ENCODE data around the gene PAK5.

PAK5 gene

GRCh38 chr20:9514461-9515213 is 324.2 kb downstream of the PAK5 start, which contains the start of gene LAMP5:
Gene LAMP5, plus strand, starts transcription at chr20:9514590. Its CDS starts 263 bp downstream, at chr20:9514853.
- DNase-seq (ENCODE audit: low read depth in 1 of 2, low spot score in 1 of 2) = peak; percentile 48 to 51
- in situ Hi-C loops (cut with HindIII; ENCODE audit: low pct_unique_long_range_greater_than_20kb, low sequenced_read_pairs) = no loop called here
- TF ChIP-seq JUND (IDR thresholded peaks at IDR 0.05; ENCODE audit: low read depth) = no peak

DNA sequence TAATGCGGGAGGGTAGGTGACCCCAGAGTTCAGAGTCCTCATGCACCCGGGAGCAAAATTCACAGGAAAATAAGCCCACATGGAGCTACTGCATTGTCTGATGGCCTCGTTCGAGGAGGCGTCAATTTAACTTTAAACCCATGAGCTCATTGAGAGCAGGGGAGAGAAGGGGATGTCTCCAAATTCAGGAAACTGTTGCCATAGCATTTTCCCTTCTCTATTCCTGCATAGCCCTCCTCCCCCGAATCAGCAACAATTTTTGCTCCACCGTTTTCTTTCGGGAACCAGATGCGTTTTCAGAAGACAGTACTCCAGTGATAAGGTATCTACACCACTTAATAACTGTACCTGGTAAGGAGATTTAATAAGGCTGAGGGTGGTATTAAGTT is 324.8 kb downstream of the PAK5 start:
- no peak for DNase-seq (ENCODE audit: low read depth in 1 of 2, low spot score in 1 of 2)
- in situ Hi-C loops (cut with HindIII; ENCODE audit: low pct_unique_long_range_greater_than_20kb, low sequenced_read_pairs) = no loop called here

DNA sequence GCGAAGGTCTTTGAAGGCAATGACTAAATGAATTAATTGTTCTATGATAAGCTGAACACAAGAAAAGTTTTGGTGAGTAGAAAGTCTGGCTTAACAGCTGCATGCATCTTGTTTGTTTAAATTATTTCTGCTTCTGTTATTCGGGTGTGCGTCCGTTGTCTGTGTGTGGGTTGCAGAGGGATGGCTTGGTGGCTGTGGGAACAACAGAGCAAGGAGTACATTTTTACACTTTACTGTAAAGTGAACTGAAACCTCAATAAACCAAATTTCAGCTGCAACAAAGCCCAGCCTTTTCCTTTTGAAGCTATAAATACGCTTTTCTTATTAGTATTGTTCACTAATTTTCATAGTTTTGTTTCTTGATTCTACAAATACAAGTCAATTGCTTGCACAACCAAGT is 328.0 kb downstream of the PAK5 start:
- DNase-seq (ENCODE audit: low read depth in 1 of 2, low spot score in 1 of 2) = no peak
- in situ Hi-C loops (cut with HindIII; ENCODE audit: low pct_unique_long_range_greater_than_20kb, low sequenced_read_pairs) = no loop called here
- TF ChIP-seq JUND (IDR thresholded peaks at IDR 0.05; ENCODE audit: low read depth) = no peak

More for the DNA sequence above, 324.8 kb downstream of the PAK5 start:
- no peak for TF ChIP-seq JUND (IDR thresholded peaks at IDR 0.05; ENCODE audit: low read depth)

DNA sequence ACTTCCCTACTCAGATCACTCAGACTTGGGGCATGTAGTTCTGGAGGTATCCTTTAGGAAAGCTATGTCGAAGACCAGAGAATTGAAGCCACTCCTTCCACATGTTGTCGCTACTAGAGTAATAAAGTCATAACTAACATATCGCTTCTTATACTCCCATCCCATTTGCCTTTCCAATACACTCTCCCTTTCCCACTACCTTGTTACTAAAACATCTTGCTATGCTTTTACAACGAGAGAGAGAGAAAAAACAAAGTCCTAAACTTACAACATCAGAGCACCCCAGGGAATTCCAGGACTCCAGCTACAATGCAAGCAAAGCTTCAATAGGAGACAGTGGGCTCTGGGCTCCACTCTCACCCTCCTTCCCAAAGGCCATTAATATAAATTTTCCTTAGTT is 329.6 kb downstream of the PAK5 start:
- TF ChIP-seq JUND (IDR thresholded peaks at IDR 0.05; ENCODE audit: low read depth) = no peak
- in situ Hi-C loops (cut with HindIII; ENCODE audit: low pct_unique_long_range_greater_than_20kb, low sequenced_read_pairs) = no loop called here
- no peak for DNase-seq (ENCODE audit: low read depth in 1 of 2, low spot score in 1 of 2)

DNA sequence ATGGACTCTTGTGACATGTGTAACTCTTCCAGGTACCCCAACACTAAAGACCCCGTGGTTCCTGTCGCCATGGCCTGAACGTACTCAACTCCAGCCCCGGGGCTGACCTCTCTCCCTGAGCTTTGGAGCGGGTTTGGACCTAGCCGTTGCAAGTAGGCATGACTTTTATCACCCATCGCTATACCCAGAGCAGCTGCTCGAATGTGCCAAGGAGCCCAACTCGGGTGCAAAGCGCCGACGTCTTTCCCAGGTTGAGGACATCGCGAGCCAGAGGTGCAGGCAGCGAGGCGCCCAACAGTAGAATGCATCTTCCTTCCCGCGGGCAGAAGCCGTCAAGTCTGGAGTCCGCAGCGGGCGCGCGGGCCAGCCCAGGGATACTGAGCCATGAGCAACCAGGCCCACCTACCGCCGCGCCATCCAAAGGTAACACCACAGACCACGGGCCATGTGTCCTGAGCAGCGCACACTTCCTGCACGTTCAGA is 330.1 kb downstream of the PAK5 start:
- no peak for TF ChIP-seq JUND (IDR thresholded peaks at IDR 0.05; ENCODE audit: low read depth)
- in situ Hi-C loops (cut with HindIII; ENCODE audit: low pct_unique_long_range_greater_than_20kb, low sequenced_read_pairs) = no loop called here
- no peak for DNase-seq (ENCODE audit: low read depth in 1 of 2, low spot score in 1 of 2)

GRCh38 chr20:9508240-9508661 is 330.6 kb downstream of the PAK5 start:
- in situ Hi-C loops (cut with HindIII; ENCODE audit: low pct_unique_long_range_greater_than_20kb, low sequenced_read_pairs) = no loop called here
- no peak for DNase-seq (ENCODE audit: low read depth in 1 of 2, low spot score in 1 of 2)
- no peak for TF ChIP-seq JUND (IDR thresholded peaks at IDR 0.05; ENCODE audit: low read depth)

DNA sequence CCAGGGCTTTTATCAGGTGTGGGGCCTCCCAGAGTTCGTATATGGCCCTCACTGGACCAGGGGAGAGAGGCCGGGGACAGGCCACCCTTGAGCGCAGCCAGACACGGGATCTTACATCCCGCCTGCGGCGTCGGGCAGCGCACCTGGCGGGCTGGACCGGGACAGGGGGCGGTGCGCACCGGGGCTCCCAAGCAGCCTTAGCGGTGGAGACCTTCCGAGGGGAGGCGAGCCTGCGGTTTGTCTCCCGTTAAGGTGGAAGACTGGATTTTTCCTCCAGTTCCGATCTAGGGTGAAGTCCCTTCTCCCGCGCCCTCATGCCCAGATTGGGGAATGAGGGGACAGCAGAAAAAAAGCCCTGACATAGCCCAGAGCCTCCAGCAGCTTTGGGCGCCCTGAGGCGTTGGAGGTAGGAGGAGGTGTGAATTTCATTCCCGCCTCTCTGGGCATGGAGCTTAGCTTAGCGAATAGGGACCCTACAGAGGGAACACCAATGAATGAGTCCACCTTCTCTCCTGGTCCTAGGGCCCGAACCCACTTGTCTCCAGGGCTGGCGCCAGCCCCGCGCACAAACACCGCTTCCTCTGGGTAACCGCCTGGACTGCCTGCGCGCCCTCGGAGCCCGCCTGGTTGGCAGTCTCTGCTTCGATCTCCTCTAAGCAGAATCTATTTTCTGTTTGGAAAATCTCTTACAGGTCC is 331.2 kb downstream of the PAK5 start:
- TF ChIP-seq JUND (IDR thresholded peaks at IDR 0.05; ENCODE audit: low read depth) = no peak
- DNase-seq (ENCODE audit: low read depth in 1 of 2, low spot score in 1 of 2) = no peak
- in situ Hi-C loops (cut with HindIII; ENCODE audit: low pct_unique_long_range_greater_than_20kb, low sequenced_read_pairs) = no loop called here

GRCh38 chr20:9506964-9507369 is 331.9 kb downstream of the PAK5 start:
- DNase-seq (ENCODE audit: low read depth in 1 of 2, low spot score in 1 of 2) = no peak
- no peak for TF ChIP-seq JUND (IDR thresholded peaks at IDR 0.05; ENCODE audit: low read depth)
- in situ Hi-C loops (cut with HindIII; ENCODE audit: low pct_unique_long_range_greater_than_20kb, low sequenced_read_pairs) = no loop called here

DNA sequence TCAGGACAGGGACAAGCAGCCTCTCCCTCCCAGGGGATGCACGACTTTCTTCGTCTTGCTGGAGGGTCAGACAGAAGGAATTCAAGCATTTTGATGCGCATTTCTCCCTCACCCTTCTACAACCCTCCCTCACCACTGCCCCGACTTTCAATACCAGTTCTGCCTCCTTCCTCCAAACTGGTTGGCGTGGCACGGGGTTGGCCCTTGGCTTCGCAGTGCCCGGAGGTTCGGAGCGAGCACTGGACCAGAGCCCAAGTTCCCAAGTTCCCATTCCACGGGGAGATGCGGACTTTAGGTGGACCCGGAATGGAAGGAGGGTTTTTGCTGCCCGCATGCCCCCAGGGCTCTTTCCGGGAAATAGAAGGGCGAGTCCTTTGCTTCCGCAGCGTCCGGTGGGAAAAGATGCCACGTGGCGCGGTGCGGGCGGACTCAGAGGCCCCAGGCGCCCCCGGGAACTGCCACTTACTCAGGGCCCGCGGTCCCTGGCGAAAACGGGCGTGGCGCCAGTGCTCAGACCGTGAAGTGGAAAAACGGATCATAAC is 332.5 kb downstream of the PAK5 start:
- no peak for TF ChIP-seq JUND (IDR thresholded peaks at IDR 0.05; ENCODE audit: low read depth)

DNA sequence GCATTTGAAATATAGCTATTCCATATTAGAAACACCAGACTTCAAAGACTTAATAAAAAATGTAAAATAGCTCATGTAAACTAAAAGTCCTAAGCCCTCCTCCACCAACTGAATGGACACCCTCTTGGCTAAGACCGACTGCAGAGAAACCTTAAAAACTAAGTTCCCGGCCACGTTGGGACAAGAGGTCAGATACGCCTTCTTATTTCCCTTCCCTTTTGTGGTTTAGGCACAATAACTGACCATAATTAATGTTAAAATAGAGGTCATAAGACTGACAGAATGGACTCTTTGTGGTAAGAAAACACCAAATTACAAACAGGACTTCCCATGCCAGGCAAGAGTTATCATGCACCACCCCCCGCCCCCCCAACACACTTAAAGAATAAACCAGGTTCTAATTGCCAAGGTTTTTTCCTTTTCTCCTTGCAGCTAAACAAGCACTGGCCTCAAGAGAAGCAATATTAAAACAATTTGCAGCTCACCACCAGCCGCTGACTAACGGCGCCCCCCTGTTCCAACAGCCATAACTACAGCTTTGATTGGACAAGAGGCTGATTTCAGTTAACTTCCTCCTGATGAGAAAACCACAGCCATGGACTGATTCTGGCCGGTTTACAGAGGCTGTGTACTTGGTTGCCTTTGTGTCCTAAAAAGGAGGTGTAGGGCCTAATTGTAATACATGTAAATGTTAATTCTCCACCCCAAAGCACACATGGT is 335.2 kb downstream of the PAK5 start:
- TF ChIP-seq JUND (IDR thresholded peaks at IDR 0.05; ENCODE audit: low read depth) = no peak
- in situ Hi-C loops (cut with HindIII; ENCODE audit: low pct_unique_long_range_greater_than_20kb, low sequenced_read_pairs) = no loop called here
- DNase-seq (ENCODE audit: low read depth in 1 of 2, low spot score in 1 of 2) = no peak

More for the DNA sequence above, 332.5 kb downstream of the PAK5 start:
- in situ Hi-C loops (cut with HindIII; ENCODE audit: low pct_unique_long_range_greater_than_20kb, low sequenced_read_pairs) = no loop called here
- no peak for DNase-seq (ENCODE audit: low read depth in 1 of 2, low spot score in 1 of 2)

DNA sequence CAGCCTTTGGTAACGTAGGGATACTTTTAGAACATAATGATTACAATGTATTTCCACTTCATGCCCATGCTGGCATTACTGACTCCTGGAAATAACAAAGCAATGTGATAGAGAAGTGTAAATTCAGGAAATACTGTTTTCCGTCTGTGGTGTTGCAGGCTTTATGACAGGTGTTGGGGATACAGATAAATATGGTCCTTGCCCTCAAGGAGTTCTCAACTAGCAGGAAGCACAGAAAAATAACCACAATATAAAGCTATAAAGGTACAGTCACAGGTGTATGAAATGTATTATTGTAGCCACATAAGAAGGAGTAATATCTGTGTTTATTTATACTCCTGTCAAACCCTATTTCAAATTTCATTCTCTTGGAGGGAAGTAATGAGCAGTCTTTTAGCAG is 337.4 kb downstream of the PAK5 start:
- in situ Hi-C loops (cut with HindIII; ENCODE audit: low pct_unique_long_range_greater_than_20kb, low sequenced_read_pairs) = no loop called here
- DNase-seq (ENCODE audit: low read depth in 1 of 2, low spot score in 1 of 2) = no peak
- TF ChIP-seq JUND (IDR thresholded peaks at IDR 0.05; ENCODE audit: low read depth) = no peak

DNA sequence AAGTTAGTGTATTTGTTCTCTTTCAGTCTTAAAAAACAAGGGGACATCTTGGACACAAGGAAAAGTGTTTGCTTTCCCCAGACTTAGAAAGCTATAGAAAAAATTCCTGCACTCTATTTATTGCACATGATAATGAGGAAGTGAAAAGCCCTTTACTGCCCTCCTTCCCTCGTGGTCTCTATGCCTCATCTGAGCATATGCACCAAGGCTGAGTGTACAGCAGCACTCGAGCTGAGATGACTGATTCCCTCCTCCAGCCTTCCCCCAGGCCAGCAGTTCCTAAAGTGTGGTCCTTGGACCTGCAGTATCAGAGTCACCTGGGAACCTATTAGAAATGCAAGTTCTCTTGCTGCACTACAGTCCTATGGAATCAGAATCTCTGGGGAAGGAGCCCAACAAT is 338.8 kb downstream of the PAK5 start:
- in situ Hi-C loops (cut with HindIII; ENCODE audit: low pct_unique_long_range_greater_than_20kb, low sequenced_read_pairs) = no loop called here
- no peak for DNase-seq (ENCODE audit: low read depth in 1 of 2, low spot score in 1 of 2)

More for the DNA sequence above, 338.8 kb downstream of the PAK5 start:
- TF ChIP-seq JUND (IDR thresholded peaks at IDR 0.05; ENCODE audit: low read depth) = no peak

Measured in T47D (cell line).